HG02981 (cell line): ENCODE data around the gene SLC2A6.
"Not testable (repeated sequence)": the region's sequence is repeated elsewhere in the genome, so short reads cannot be mapped to it uniquely, and the experiment has no call there.

Experiments used
- ATAC-seq: cut with Tn5 transposase; IDR thresholded peaks from one replicate; pipeline ENCODE4 v1.9.1; 2021; ENCODE audit warnings: mild to moderate bottlenecking, moderate library complexity; ENCODE audit not compliant: unreplicated experiment

Gene SLC2A6

DNA sequence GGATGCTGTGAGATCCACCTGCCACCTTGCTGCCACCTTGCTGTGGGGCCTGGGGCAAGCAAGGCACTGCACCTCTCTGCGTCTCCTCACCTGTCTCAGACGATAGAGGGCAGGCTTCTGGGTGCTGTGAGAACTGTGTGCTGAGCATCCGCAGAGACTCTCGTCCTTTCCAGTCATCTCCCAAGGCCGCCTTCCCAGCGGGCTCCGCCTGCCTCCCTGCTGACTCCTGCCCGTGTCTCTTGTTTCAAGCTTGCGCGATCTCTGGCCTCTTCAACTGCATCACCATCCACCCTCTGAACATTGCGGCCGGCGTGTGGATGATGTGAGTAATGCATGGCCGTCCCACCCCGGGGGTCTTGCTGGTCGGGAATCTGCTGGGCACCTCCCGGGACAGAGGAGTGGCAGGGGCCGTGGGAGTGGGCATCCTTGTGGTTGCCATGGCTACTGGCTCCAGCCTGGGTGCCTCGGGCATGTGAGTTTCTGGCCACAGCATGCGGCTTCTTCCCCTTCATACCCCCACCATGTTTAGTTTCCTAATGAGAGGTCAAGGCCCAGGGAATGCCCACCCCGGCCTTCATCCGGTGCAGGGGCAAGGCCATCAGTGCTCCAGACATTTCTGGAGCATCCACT, 15.6 kb downstream of the SLC2A6 start:
- no peak for ATAC-seq

GRCh38 chr9:133461975-133462374, 16.9 kb downstream of the SLC2A6 start:
- no peak for ATAC-seq

GRCh38 chr9:133460405-133461175, 18.3 kb downstream of the SLC2A6 start:
- ATAC-seq, result peak; percentile 29

GRCh38 chr9:133459476-133460404, 19.2 kb downstream of the SLC2A6 start, which contains the start of gene CACFD1:
CACFD1 (plus strand) TSS chr9:133459978; CDS start chr9:133460067, 89 bp downstream.
- peak; percentile 68 for ATAC-seq

GRCh38 chr9:133458643-133459312, 20.1 kb downstream of the SLC2A6 start:
- no peak for ATAC-seq

GRCh38 chr9:133457748-133458147, 21.2 kb downstream of the SLC2A6 start:
- no peak for ATAC-seq

DNA sequence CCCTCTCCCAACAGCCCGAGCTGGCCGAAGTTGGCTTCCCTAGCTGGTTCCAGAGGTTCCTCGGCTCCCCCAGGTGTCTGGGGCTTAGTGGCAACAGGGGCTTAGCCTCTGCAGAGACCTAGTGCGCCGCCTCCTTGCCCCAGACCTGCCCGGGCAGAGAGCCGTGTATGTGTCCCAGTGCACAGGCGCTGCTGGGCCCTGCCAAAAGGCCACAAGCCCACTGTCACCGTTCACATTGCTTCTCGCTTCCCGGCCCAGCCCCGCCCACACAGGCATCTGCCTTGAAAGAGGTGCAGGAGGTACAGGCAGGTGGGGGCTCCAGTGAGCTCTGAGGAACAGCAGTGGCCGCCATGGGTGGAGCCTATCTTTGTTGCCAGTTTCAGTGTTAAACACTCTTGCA, 21.7 kb downstream of the SLC2A6 start:
- ATAC-seq, result no peak

DNA sequence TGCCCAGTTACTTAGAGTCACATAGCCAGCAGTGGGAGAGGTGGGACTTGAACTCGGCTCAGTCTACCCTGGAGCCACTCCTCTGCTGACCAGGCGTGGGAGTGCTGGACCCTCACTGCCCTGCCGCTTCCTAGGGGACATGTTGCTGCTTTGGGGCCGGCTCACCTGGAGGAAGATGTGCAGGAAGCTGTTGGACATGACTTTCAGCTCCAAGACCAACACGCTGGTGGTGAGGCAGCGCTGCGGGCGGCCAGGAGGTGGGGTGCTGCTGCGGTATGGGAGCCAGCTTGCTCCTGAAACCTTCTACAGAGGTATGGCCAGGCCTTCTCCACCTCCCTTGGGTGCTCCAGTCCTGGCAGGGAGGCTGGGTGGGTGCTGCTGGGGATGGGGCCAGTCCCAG, 22.5 kb downstream of the SLC2A6 start:
- ATAC-seq, result no peak

DNA sequence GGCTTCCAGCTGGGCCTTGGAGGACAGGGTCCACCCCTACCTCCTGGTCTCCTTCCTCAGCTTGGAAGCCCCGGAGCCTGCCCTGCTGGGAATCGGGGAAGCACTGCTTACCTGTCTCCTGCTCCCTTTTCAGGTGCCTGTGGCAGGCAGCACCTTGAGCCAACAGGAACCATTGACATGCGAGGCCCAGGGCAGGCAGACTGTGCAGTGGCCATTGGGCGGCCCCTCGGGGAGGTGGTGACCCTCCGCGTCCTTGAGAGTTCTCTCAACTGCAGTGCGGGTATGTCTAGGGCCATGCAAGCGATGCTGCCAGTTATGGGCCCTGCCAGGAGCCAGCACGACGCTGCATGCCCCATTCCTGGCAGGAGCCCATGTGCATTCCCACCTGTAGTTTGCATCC, 23.0 kb downstream of the SLC2A6 start:
- no peak for ATAC-seq

DNA sequence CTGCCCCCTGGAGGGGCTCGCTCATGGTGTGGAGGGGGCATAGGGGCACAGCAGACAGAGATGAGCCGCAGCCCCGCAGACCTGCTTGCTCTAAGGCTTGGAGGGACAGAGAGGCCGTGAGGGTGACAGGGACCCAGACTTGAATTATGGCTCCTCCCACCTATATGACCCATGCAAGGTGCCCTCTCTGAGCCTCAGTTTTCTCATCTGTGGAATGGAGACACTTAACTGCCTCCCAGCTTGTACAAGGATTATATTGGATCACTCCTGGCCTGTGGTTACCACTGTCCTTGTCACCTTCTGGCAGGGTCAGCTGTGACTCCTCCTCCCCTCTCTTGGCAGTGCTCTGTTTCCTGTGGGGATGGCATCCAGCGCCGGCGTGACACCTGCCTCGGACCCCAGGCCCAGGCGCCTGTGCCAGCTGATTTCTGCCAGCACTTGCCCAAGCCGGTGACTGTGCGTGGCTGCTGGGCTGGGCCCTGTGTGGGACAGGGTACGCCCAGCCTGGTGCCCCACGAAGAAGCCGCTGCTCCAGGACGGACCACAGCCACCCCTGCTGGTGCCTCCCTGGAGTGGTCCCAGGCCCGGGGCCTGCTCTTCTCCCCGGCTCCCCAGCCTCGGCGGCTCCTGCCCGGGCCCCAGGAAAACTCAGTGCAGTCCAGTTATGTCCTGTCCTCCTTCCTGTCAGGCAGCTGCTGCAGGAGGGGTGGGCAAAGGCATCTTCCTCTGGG, 23.8 kb downstream of the SLC2A6 start:
- ATAC-seq, result no peak

- ATAC-seq, result no peak
These were observed 24.6 kb downstream of the SLC2A6 start for GRCh38 chr9:133454325-133454724.

GRCh38 chr9:133453651-133454050, 25.2 kb downstream of the SLC2A6 start:
- no peak for ATAC-seq

DNA sequence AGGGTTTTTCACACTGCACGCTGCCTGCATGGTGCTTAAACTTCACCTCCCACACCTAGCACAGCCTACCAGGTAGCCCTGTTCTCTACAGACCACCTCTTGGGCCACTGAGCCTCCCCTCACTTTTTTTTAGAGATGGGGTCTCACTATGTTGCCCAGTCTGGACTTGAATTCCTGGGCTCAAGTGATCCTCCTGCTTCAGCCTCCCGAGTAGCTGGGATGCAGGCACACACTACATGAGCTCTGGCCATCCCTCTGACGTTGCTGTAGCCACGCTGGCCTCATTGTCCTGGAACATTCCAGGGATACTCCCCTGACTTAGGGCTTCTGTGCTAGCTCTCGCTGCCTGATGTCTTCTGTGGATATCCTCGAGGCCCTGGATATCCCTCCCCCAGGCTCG, 26.3 kb downstream of the SLC2A6 start:
- no peak for ATAC-seq

DNA sequence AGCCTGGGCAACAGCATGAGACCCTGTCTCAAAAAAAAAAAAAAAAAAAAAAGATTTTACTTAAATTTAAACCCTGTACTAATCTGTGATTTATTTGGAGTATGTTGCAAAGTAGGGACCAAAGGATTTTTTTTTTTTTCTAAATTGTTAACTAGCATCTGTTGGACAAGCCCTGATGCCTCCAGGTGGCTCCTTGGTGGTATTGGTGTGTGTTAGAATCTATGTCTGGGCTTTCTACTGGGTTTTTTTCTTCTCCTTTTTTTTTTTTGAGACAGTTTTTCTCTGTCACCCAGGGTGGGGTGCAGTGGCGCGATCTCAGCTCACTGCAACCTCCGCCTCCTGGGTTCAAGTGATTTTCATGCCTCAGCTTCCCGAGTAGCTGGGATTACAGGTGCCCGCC, 27.0 kb downstream of the SLC2A6 start:
- ATAC-seq, result not testable (repeated sequence)

DNA sequence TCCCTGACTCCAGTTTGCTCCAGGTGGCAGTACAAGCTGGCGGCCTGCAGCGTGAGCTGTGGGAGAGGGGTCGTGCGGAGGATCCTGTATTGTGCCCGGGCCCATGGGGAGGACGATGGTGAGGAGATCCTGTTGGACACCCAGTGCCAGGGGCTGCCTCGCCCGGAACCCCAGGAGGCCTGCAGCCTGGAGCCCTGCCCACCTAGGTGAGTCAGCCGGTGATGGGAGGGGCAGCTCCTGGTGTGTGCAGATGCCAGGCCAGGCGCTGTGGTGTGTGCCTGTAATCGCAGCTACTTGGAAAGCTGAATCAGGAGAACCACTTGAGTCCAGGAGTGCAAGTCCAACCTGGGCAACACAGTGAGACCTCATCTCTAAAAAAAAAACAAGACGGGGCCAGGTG, 29.1 kb downstream of the SLC2A6 start:
- ATAC-seq, result no peak

GRCh38 chr9:133448487-133448972, 30.4 kb downstream of the SLC2A6 start:
- no peak for ATAC-seq

DNA sequence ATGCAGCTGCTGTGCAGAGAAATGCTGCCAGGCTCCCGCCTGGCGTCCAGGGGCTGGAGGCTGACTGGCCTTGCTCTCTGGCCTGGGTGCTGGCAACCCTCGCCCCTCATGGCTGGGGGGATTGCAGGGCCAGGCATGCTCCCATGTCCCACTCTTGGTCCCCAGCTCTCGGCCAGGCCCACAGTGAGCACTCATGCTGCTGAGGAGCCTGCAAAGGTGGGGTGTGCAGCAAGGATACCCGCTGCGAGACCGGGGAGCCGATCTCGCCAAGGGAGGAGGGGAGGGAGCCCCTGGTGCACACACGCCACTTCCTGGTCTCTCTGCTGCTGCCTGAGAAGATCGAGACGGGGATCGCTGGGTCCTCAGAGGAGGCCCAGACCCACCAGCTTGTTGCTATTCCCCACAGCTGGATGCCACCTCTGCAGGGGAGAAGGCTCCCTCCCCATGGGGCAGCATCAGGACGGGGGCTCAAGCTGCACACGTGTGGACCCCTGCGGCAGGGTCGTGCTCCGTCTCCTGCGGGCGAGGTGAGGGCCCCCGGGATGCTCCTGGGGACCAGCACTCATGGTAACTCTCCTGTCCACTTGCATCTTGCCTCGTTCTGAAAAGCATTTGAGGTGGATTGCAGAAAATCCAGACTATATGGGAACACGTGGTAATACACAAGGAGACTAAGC, 33.5 kb downstream of the SLC2A6 start:
- no peak for ATAC-seq

DNA sequence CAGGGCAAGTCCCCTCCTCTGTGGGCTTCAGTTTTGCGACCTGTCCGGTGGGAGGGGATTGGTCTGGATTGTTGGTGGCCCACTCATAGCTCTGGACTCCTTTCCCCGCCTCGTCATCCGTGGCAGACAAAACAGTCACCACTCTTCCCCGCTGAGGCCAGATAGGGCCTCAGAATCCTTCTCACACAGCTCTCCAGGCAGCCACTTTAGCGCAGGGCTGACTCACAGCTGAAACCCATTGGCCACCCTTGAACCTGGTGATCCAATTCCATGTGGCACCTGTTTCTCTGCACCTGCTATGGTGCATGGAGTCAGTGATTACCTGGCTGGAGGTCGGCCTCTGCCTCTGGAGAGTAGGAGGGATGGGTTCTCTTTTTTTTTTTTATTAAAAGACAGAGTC, 34.9 kb downstream of the SLC2A6 start:
- no peak for ATAC-seq

DNA sequence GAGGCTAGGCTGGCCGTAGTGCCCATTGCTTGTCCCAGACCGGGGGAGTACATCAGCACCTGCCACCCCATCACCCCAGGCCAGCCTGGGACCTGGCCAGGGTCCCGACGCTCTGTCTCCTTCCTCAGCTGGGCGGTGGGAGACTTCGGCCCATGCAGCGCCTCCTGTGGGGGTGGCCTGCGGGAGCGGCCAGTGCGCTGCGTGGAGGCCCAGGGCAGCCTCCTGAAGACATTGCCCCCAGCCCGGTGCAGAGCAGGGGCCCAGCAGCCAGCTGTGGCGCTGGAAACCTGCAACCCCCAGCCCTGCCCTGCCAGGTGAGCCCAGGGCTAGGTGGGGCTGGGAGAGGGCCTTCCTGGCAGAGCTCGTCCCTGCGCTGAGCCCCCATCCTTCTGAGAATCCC, 35.7 kb downstream of the SLC2A6 start:
- no peak for ATAC-seq
